C4-2B (cell line): Measurements from ENCODE around the gene LRRK2.

Experiments used
- CTCF ChIP-seq: fragments of 450-650 bp; conservative IDR thresholded peaks from 2 replicates; pipeline ENCODE4 v1.5.1; 2017; ENCODE audit warnings: mild to moderate bottlenecking
- ZFX ChIP-seq: fragments of 450-650 bp; IDR thresholded peaks from 2 replicates; pipeline ENCODE4 v1.6.1; 2017

- TF ChIP-seq CTCF: no peak
- no peak for TF ChIP-seq ZFX
Observed at GRCh38 chr12:40342010-40342409, 117.2 kb downstream of the LRRK2 start.
